GM21786 (cell line): ENCODE measurements around the gene GNAT1.

Source experiments
- ATAC-seq: cut with Tn5 transposase; IDR thresholded peaks from one replicate; pipeline ENCODE4 v1.9.1; 2021; ENCODE audit not compliant: unreplicated experiment

Gene GNAT1

GRCh38 chr3:50174947-50175524 lies 16.4 kb upstream of the GNAT1 start:
- ATAC-seq, result no peak

- no peak for ATAC-seq
Observed at GRCh38 chr3:50177346-50177745, 14.1 kb upstream of the GNAT1 start.

- ATAC-seq, result no peak
Observed at GRCh38 chr3:50179710-50180109, 11.7 kb upstream of the GNAT1 start.

GRCh38 chr3:50181985-50182384 lies 9.4 kb upstream of the GNAT1 start:
- no peak for ATAC-seq

GRCh38 chr3:50182533-50183099 lies 8.8 kb upstream of the GNAT1 start:
- ATAC-seq, result no peak

GRCh38 chr3:50183755-50184154 lies 7.7 kb upstream of the GNAT1 start:
- ATAC-seq, result no peak

- no peak for ATAC-seq
Observed at GRCh38 chr3:50184242-50184978, 7.0 kb upstream of the GNAT1 start.

- ATAC-seq, result no peak
Observed at GRCh38 chr3:50185230-50185629, 6.2 kb upstream of the GNAT1 start.

GRCh38 chr3:50186096-50186495 lies 5.3 kb upstream of the GNAT1 start:
- ATAC-seq, result no peak

GRCh38 chr3:50187750-50188149 lies 3.7 kb upstream of the GNAT1 start:
- no peak for ATAC-seq

- ATAC-seq, result no peak
Observed at GRCh38 chr3:50189274-50189673, 2.1 kb upstream of the GNAT1 start.

- ATAC-seq, result no peak
Observed at GRCh38 chr3:50189989-50190388, 1.4 kb upstream of the GNAT1 start.

- ATAC-seq, result no peak
Observed at GRCh38 chr3:50192124-50192523, 714 bp downstream of the GNAT1 start.

GRCh38 chr3:50192689-50193141 lies 1.3 kb downstream of the GNAT1 start:
- ATAC-seq, result no peak

GRCh38 chr3:50193286-50193685 lies 1.9 kb downstream of the GNAT1 start:
- ATAC-seq, result no peak

- no peak for ATAC-seq
Observed at GRCh38 chr3:50193746-50194127, 2.3 kb downstream of the GNAT1 start.

GRCh38 chr3:50194128-50194902 lies 2.9 kb downstream of the GNAT1 start:
- no peak for ATAC-seq

GRCh38 chr3:50194903-50195500 lies 3.6 kb downstream of the GNAT1 start:
- ATAC-seq, result no peak

GRCh38 chr3:50195501-50196252 lies 4.3 kb downstream of the GNAT1 start:
- no peak for ATAC-seq

GRCh38 chr3:50196253-50196801 lies 4.9 kb downstream of the GNAT1 start:
- no peak for ATAC-seq
